HG03575 (cell line): ENCODE data around the gene PIK3R6.

Experiments used
- ATAC-seq: cut with Tn5 transposase; IDR thresholded peaks from one replicate; pipeline ENCODE4 v1.9.1; 2021; ENCODE audit not compliant: unreplicated experiment, insufficient number of reproducible peaks, low FRiP score; ENCODE audit errors: extremely low read depth

PIK3R6 gene

GRCh38 chr17:8782176-8782575 lies 85.3 kb downstream of the PIK3R6 start:
- ATAC-seq: no peak

- ATAC-seq: no peak
Observed at GRCh38 chr17:8781776-8782175, 85.7 kb downstream of the PIK3R6 start.

GRCh38 chr17:8776881-8777280 lies 90.6 kb downstream of the PIK3R6 start:
- no peak for ATAC-seq

GRCh38 chr17:8776248-8776647 lies 91.2 kb downstream of the PIK3R6 start:
- ATAC-seq: no peak

- no peak for ATAC-seq
Observed at GRCh38 chr17:8766731-8767130, 100.7 kb downstream of the PIK3R6 start.

- no peak for ATAC-seq
Observed at GRCh38 chr17:8762012-8762411, 105.5 kb downstream of the PIK3R6 start.

GRCh38 chr17:8758137-8758596 lies 109.3 kb downstream of the PIK3R6 start, which contains the start of gene SPDYE4:
Gene SPDYE4 (minus strand): TSS chr17:8758546. CDS start chr17:8758382, 164 bp downstream.
- ATAC-seq: no peak

- no peak for ATAC-seq
Observed at GRCh38 chr17:8757189-8757588, 110.3 kb downstream of the PIK3R6 start.

- no peak for ATAC-seq
Observed at GRCh38 chr17:8755590-8756255, 111.8 kb downstream of the PIK3R6 start.

GRCh38 chr17:8754890-8755289 lies 112.6 kb downstream of the PIK3R6 start:
- ATAC-seq: no peak

GRCh38 chr17:8753976-8754440 lies 113.5 kb downstream of the PIK3R6 start:
- no peak for ATAC-seq

GRCh38 chr17:8753136-8753975 lies 114.1 kb downstream of the PIK3R6 start:
- no peak for ATAC-seq
